ENCODE results near the gene FTO.

FTO gene

DNA sequence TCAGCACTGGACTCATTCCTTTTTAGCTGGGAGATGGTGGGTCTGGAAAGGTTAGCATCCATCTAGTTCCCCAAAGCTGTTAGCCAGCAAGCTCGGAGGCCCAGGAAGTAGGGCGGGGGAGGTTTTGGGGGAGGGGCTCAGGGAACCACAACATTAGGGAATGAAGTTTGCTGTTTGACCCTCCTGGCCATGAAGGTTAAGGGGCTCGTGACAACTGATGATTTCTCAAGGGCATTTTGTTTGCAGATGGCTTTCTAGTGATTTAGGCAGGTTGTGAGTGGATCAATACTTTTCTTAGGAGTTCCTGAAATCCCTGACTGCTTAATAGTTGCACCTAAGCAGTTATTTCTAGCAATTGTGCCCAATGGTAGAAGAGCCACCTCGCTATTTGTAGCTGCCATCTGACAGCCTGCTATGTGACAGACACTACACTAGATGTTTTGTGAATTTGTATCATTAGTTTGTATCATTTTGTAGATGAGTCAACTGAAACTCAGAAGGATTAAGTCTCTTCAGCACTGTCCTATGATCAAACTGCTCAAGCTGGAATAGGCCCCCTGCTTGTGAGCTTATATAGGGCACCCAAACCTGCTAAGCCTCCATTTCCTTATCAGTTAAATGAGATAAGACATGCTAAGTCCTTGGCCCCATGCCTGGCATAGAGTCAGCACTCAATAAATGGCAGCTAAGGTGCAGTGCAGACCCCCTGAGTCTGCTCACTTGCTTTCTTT is 436.3 kb downstream of the FTO start:
- no peak for DNase-seq

DNA sequence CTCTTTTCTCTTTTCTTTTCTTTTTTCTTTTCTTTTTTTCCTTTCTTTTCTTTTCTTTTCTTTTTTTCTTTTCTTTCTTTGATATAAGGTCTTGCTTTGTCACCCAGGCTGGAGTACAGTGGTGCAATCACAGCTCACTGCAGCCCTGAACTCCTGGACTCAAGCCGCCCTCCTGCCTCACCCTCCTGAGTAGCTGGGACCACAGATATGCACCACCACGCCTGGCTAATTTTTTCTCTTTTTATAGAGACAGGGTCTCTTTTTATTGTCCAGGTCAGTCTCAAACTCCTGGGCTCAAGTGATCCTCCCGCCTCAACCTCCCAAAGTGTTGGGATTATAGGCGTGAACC is 436.8 kb downstream of the FTO start:
- no peak for DNase-seq

- DNase-seq: no peak
Observed at GRCh38 chr16:54142787-54143186, 438.8 kb downstream of the FTO start.

DNA sequence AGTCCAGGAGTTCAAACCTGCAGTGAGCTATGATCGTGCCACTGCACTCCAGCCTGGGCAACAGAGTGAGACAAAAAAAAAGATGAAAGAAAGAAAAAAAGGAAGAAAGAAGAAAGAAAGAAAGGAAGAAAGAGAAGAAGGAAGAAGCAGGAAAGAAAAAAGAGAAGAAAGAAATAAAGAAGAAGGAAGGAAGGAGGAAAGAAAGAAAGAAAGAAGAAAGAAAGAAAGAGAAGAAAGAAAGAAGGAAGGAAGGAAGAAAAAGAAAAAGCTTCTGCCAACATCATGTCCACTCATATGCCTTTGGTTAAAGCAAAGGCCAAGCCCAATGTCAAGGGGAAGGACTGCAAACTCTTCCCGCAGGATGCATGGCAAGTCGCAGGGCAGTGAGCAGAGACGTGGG is 439.5 kb downstream of the FTO start:
- no peak for DNase-seq

- DNase-seq: no peak
Observed at GRCh38 chr16:54143934-54144571, 440.1 kb downstream of the FTO start.

DNA sequence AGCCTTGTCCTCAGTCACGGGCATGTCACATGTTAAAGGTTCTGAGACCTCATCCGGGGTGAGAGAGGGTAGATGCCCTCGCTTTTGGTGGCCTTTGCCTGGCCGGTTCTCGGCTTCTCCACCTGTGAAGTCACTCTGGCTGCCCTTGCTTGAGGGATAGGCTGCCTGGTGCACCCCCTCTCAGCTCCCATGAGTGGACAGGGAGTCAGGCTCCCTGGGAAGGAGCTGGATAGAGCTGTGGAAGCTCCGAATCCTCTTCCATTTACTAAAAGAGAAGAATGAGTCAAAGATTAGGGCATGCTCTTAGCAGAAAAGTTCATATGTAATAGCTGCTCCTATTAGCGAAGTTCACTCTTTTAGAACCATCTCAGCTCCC is 440.6 kb downstream of the FTO start:
- DNase-seq: no peak

DNA sequence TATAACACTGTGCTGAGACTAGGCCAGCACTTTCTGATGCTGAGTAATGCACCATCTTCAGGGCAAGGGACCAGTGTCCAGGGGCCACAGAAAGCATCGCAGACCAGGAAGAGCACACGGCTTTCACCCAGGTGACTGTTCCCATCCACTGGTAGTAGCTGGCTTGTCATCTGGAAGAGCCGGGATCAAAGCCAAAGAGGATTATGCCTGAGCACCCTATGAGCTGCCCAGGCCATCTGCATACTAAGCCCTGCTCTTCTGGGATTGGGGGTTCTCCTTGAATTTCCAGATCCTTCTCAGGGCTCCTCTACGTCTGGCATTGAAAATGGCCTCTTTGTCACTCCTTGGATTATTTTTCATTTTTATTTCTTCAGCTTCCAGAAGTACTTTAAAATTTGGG is 441.9 kb downstream of the FTO start:
- DNase-seq: no peak

GRCh38 chr16:54148974-54149373 is 445.0 kb downstream of the FTO start:
- DNase-seq: no peak

DNA sequence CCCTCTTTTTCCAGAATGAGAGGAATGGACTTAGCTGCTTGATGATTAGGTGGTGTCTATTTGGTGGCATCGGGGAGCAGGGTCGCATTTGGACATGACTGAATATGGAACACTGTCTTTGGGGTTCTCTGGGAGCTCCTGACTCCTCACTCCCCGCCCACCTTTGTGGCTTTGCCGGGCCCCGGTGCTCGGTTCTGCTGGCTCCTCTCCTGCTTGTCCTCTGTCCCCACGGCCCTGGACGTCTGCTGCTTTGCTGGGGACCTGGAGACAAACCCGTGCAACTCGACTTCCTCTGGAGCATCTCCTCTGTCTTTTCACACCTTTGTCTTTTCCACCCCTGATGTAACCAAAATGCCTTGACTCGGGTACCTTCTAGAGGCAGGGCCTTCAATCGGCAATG is 446.9 kb downstream of the FTO start:
- no peak for DNase-seq

DNA sequence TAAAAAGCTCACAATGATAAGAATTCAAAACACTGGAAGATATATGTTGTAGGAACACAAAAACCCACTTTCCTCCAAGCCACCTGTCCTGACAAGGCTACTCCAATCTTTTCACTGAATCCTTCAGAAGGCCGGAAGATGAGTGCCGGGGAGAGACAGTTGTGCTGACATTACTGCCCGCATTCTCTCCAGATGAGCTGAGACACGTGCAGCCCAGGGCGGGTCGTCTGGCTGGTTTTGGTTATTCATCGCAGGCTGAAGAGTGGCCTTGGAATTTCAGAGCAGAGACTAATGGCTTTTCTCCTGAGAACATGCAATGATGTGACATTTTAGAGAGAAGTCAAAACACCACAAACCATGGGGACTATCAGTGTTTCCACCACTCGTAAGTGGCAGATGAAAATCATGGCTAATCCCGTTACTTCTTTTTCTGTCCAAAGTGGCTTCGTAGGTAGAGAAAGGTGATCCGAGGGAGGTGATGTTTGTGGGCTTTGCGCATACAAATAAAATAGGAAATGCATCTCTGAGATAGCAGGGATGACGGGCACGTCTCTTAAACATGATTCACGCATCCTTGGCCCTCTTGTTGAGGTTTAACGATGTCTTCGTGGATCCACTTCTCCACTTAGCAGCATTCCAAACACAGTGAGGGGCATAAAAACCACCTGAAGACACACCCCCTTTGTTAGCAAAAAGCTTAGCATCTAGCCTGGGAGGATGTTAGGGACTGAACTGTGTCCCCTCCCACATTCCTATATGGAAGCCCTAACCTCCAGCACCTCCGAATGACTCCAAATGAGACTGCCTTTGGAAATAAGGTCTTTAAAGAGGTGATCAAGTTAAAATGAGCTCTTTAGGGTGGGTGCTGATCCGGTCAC is 448.6 kb downstream of the FTO start:
- DNase-seq: no peak

- no peak for DNase-seq
Observed at GRCh38 chr16:54153240-54153934, 449.4 kb downstream of the FTO start.

GRCh38 chr16:54156349-54156748 is 452.4 kb downstream of the FTO start:
- no peak for DNase-seq

GRCh38 chr16:54158986-54159385 is 455.0 kb downstream of the FTO start:
- DNase-seq: no peak

DNA sequence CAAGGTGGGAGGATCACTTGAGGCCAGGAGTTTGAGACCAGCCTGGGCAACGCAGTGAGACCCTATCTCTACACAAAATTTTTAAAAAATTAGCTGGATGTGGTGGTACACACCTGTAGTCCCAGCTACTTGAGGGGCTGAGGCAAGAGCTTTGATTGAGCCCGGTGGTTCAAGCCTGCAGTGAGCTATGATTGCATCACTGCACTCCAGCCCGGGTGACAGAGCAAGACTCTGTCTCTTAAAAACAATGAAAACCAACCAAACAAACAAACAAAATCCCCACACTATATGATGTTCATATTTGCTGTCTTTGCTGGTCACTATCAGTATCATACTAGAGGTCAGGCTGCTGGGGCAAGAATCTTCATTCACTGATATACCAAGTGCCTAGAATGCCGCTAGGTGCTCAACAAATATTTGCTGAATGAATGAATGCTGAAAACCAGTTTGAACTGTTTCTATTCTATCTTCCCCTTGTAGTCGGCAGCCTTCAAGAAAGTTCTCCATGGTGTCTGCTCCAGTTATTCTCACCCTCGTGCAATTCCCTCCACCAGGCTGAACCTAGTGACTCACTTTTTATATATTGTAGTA is 455.6 kb downstream of the FTO start:
- no peak for DNase-seq

GRCh38 chr16:54160252-54160860 is 456.4 kb downstream of the FTO start:
- no peak for DNase-seq

GRCh38 chr16:54160939-54161897 is 457.3 kb downstream of the FTO start:
- DNase-seq: no peak

GRCh38 chr16:54163197-54163843 is 459.4 kb downstream of the FTO start:
- no peak for DNase-seq

- DNase-seq: no peak
Observed at GRCh38 chr16:54164789-54165173, 460.8 kb downstream of the FTO start.

GRCh38 chr16:54165174-54165911 is 461.4 kb downstream of the FTO start:
- no peak for DNase-seq
